CD4-positive, alpha-beta memory T cell (primary cell): Measurements from ENCODE around the gene ABCB9. TPM values are rescaled to one million over a fixed set of nuclear protein-coding genes. Genes with fewer than 3 reads are reported as not detected.

Experiments used
- CTCF ChIA-PET: fragments of 350-600 bp; sonication (Branson Sonifier 250); formaldehyde crosslinking; loops from one replicate; lab custom pipeline; 2021; ENCODE audit warnings: inconsistent platforms; ENCODE audit not compliant: partially characterized antibody; lab: Charles Lee
- POLR2A ChIA-PET: fragments of 350-600 bp; sonication (Branson Sonifier 250); formaldehyde crosslinking; loops from one replicate; lab custom pipeline; 2021; ENCODE audit not compliant: partially characterized antibody; lab: Charles Lee
- DNase-seq, 5 donors: peaks; one replicate each; pipeline versions ENCODE4 v3.0.0 to v3.0.0-alpha.2; 2020 to 2022; ENCODE audit warnings: mixed read lengths in 1 of 5
- H3K27ac ChIP-seq: one replicate; pipeline ENCODE4 v1.7.0; 2013; ENCODE audit warnings: low read depth, low read length
- H3K27me3 ChIP-seq: 2 replicates; pipeline ENCODE4 v1.7.0; 2013; ENCODE audit warnings: mild to moderate bottlenecking, low read length, moderate library complexity; ENCODE audit not compliant: insufficient read depth
- H3K36me3 ChIP-seq: 2 replicates; pipeline ENCODE4 v1.7.0; 2013; ENCODE audit warnings: mild to moderate bottlenecking, low read length, moderate library complexity; ENCODE audit not compliant: insufficient read depth
- H3K4me1 ChIP-seq: 2 replicates; pipeline ENCODE4 v1.7.0; 2013; ENCODE audit warnings: mild to moderate bottlenecking, low read length, moderate library complexity; ENCODE audit not compliant: insufficient read depth
- H3K4me3 ChIP-seq, 2 donors: one replicate each; pipeline ENCODE4 v1.7.0; 2013; ENCODE audit warnings: low read length in 2 of 2, mild to moderate bottlenecking in 1 of 2
- H3K9me3 ChIP-seq, 2 donors: one replicate each; pipeline ENCODE4 v1.7.0; 2013; ENCODE audit warnings: low read length in 2 of 2, control low read depth in 1 of 2; ENCODE audit not compliant: control insufficient read depth in 1 of 2
- H3K27ac Mint-ChIP-seq, 7 donors: one replicate each; pipeline ENCODE4 v1.8.0; 2020 to 2021; ENCODE audit warnings: mixed read lengths in 7 of 7, mild to moderate bottlenecking in 6 of 7, inconsistent platforms in 3 of 7, moderate library complexity in 3 of 7
- H3K27me3 Mint-ChIP-seq, 2 donors: one replicate each; pipeline ENCODE4 v1.8.0; 2020 to 2021; ENCODE audit warnings: mixed read lengths in 2 of 2
- H3K36me3 Mint-ChIP-seq, 2 donors: one replicate each; pipeline ENCODE4 v1.8.0; 2020 to 2021; ENCODE audit warnings: mixed read lengths in 2 of 2, inconsistent platforms in 1 of 2, mild to moderate bottlenecking in 1 of 2
- H3K4me1 Mint-ChIP-seq, 4 donors: one replicate each; pipeline ENCODE4 v1.8.0; 2020 to 2021; ENCODE audit warnings: mixed read lengths in 4 of 4, mild to moderate bottlenecking in 1 of 4
- H3K4me3 Mint-ChIP-seq, 8 donors: one replicate each; pipeline ENCODE4 v1.8.0; 2020 to 2021; ENCODE audit warnings: mixed read lengths in 8 of 8, mild to moderate bottlenecking in 7 of 8, moderate library complexity in 6 of 8, inconsistent platforms in 3 of 8
- H3K9me3 Mint-ChIP-seq, 8 donors: one replicate each; pipeline ENCODE4 v1.8.0; 2020 to 2021; ENCODE audit warnings: mixed read lengths in 8 of 8, mild to moderate bottlenecking in 5 of 8, inconsistent platforms in 3 of 8, moderate library complexity in 1 of 8
- intact Hi-C: fragments of 100-400 bp; cut with micrococcal nuclease; formaldehyde crosslinking; loops from one replicate; pipeline ENCODE4 v1.15.1; 2023
- polyA plus RNA-seq, 2 donors: library from polyadenylated mRNA; unstranded; fragments of 300-500 nt; fragmentation: Illumina TruSeq; gene quantifications; one replicate each; pipeline ENCODE4 v1.2.3, GENCODE V29; 2021
- total RNA-seq, 2 experiments: library from RNA; stranded (reverse); gene quantifications; one replicate each; pipeline ENCODE4 v1.2.3, GENCODE V29; 2021

Gene ABCB9
- total and polyA plus RNA-seq, 4 experiments from 2014 or later: 0.81 to 7.1 (median 3.8) TPM

DNA sequence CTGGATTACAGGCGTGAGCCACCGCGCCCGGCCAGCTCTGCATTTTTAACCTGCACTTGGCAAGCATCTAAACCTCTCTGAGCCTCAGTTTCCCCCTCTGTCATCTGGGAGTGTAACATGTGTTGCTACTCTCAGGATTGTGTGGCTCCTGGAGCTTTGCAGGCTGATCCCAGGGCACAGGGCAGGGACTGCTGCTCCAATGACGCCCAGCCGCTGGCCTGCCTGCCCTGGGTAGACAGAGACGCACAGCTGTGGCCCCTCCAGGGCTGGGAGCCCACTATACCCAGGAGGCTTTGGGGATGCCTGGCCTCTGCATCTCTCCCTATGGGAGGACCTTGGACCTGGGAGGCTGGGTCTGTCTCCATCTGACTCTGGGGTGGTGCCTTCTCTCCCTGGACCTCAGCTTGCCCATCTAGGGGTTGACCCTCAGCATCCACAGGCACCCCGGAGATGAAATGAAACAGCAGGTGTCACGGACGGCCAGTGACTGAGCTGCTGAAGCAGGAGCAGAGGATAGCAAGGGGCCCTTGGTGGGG, 27.9 kb upstream of the ABCB9 start:
- peak overlapping the region in 1 of 7 donors; percentile 23 for H3K27ac Mint-ChIP-seq
- CTCF ChIA-PET: no interaction called here
- no peak for DNase-seq

DNA sequence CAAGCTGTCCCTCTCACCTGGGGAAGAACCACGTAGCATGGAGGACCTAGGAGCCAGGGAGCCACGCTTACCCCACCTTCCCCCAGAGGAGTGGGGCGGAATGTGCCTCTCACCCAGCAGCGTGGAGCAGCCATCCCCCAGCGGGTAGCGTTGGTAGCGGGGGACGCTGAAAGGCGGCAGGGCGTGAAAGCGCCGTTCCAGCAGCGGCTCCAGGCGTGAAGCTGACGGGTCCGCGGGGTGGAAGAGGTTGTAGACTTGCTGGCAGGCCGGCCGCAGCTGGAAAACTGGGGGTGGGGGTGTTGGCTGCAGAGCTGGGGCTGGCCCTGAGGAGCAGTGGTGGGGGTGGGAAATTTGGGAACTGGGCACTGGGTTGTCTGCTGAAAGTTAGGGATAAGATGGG, 26.1 kb upstream of the ABCB9 start:
- H3K4me3 Mint-ChIP-seq: no peak overlapping the region
- intact Hi-C loops: no loop called here
- H3K36me3 ChIP-seq: no peaks in the 10 kb centered on the region
- H3K27me3 ChIP-seq: no peaks in the 10 kb centered on the region
- H3K4me3 ChIP-seq: no peak overlapping the region
- H3K27ac ChIP-seq: no peak overlapping the region
- no peaks in the 10 kb centered on the region for H3K27me3 Mint-ChIP-seq
- peaks cover 0 to 3% (median 0%) of the 10 kb centered on the region in 4 donors for H3K4me1 Mint-ChIP-seq
- H3K36me3 Mint-ChIP-seq: peaks cover 0 to 3% of the 10 kb centered on the region in 2 donors
- no peaks in the 10 kb centered on the region for H3K4me1 ChIP-seq
- no peak for DNase-seq
- CTCF ChIA-PET: no interaction called here
- no peaks in the 10 kb centered on the region for H3K9me3 ChIP-seq
- H3K27ac Mint-ChIP-seq: peak overlapping the region in 2 of 7 donors; percentile 62 to 74
- H3K9me3 Mint-ChIP-seq: no peaks in the 10 kb centered on the region
- POLR2A ChIA-PET: no interaction called here

More for the DNA sequence above, 27.9 kb upstream of the ABCB9 start:
- intact Hi-C loops: no loop called here
- peaks cover 0 to 3% (median 0%) of the 10 kb centered on the region in 4 donors for H3K4me1 Mint-ChIP-seq
- H3K9me3 Mint-ChIP-seq: no peaks in the 10 kb centered on the region
- no peaks in the 10 kb centered on the region for H3K27me3 Mint-ChIP-seq
- no peaks in the 10 kb centered on the region for H3K36me3 Mint-ChIP-seq
- Histone ChIP-seq H3K27ac (no peak overlapping the region), H3K9me3 (no peaks in the 10 kb centered on the region), H3K27me3 (no peaks in the 10 kb centered on the region), H3K4me3 (no peak overlapping the region), H3K4me1 (no peaks in the 10 kb centered on the region), H3K36me3 (no peaks in the 10 kb centered on the region)
- no peak overlapping the region for H3K4me3 Mint-ChIP-seq
- POLR2A ChIA-PET: no interaction called here

GRCh38 chr12:122991623-122992275, 25.5 kb upstream of the ABCB9 start:
- DNase-seq: no peak
- Mint-ChIP-seq H3K4me1 (peaks cover 0 to 3% (median 0%) of the 10 kb centered on the region in 4 donors), H3K27me3 (no peaks in the 10 kb centered on the region), H3K36me3 (peaks cover 0 to 5% of the 10 kb centered on the region in 2 donors), H3K4me3 (no peak overlapping the region), H3K9me3 (no peaks in the 10 kb centered on the region), H3K27ac (peak overlapping the region in 1 of 7 donors; percentile 53)
- no peaks in the 10 kb centered on the region for H3K4me1 ChIP-seq
- H3K36me3 ChIP-seq: no peaks in the 10 kb centered on the region
- POLR2A ChIA-PET: no interaction called here
- no peak overlapping the region for H3K27ac ChIP-seq
- H3K4me3 ChIP-seq: no peak overlapping the region
- H3K27me3 ChIP-seq: no peaks in the 10 kb centered on the region
- intact Hi-C loops: no loop called here
- H3K9me3 ChIP-seq: no peaks in the 10 kb centered on the region
- CTCF ChIA-PET: no interaction called here

GRCh38 chr12:122990961-122991622, 24.8 kb upstream of the ABCB9 start:
- Histone ChIP-seq H3K4me1 (no peaks in the 10 kb centered on the region), H3K36me3 (no peaks in the 10 kb centered on the region), H3K9me3 (no peaks in the 10 kb centered on the region), H3K27ac (no peak overlapping the region), H3K27me3 (no peaks in the 10 kb centered on the region), H3K4me3 (no peak overlapping the region)
- Mint-ChIP-seq H3K4me3 (no peak overlapping the region), H3K27ac (peak overlapping the region in 1 of 7 donors; percentile 53), H3K9me3 (no peaks in the 10 kb centered on the region), H3K36me3 (peaks cover 0 to 5% of the 10 kb centered on the region in 2 donors), H3K4me1 (peaks cover 0 to 3% (median 0%) of the 10 kb centered on the region in 4 donors), H3K27me3 (no peaks in the 10 kb centered on the region)
- ChIA-PET POLR2A (interaction anchor here (1.1 to 1.4 kb wide), 2 partner anchors 11 to 12 kb away, joined by 3 to 5 read pairs; partner anchors contain the start of gene ARL6IP4), CTCF (no interaction called here)
- intact Hi-C loops: no loop called here
- DNase-seq: no peak

DNA sequence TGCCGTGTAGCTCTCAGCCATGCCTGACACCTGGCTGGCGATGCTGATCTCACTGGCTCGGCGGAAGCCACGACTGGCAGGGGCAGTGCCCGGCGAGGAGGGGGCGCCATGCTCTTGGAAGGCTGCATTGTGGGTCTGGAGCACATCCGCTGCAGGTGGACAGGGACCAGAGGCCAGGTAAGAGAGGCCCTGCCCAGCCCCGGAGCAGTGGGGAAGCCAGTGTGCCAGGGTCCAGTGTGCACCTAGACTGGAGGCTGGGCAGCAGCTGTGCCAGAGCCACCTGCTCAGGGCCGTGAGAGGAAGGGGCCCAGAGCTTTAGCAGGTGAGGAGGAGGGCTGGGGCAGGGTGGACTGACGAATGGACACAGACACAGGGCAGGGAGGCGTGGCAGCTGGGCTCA, 24.3 kb upstream of the ABCB9 start:
- no peak for DNase-seq
- POLR2A ChIA-PET: interaction anchor here (1.1 to 1.4 kb wide), 2 partner anchors 11 to 12 kb away, joined by 3 to 5 read pairs; partner anchors contain the start of gene ARL6IP4

GRCh38 chr12:122989874-122990419, 23.7 kb upstream of the ABCB9 start:
- Mint-ChIP-seq H3K27ac (no peak overlapping the region), H3K4me1 (peaks cover 0 to 4% (median 1%) of the 10 kb centered on the region in 4 donors), H3K27me3 (no peaks in the 10 kb centered on the region), H3K4me3 (no peak overlapping the region), H3K36me3 (peaks cover 0 to 6% of the 10 kb centered on the region in 2 donors), H3K9me3 (peaks cover 0 to 2% (median 0%) of the 10 kb centered on the region in 8 donors)
- intact Hi-C loops: no loop called here
- Histone ChIP-seq H3K27me3 (no peaks in the 10 kb centered on the region), H3K27ac (no peak overlapping the region), H3K4me3 (no peak overlapping the region), H3K9me3 (no peaks in the 10 kb centered on the region), H3K4me1 (no peaks in the 10 kb centered on the region), H3K36me3 (no peaks in the 10 kb centered on the region)
- POLR2A ChIA-PET: interaction anchor here (1.0 to 1.4 kb wide), 3 partner anchors 10 to 16 kb away, joined by 3 to 5 read pairs (median 4); partner anchors contain the start of gene ARL6IP4
- CTCF ChIA-PET: interaction anchor here (1.3 kb wide), 1 partner anchor 36 kb away, joined by 3 read pairs; no protein-coding TSS in a partner anchor
- DNase-seq: no peak

More for the DNA sequence above, 24.3 kb upstream of the ABCB9 start:
- intact Hi-C loops: no loop called here
- Histone ChIP-seq H3K4me3 (no peak overlapping the region), H3K27me3 (no peaks in the 10 kb centered on the region), H3K36me3 (no peaks in the 10 kb centered on the region), H3K27ac (no peak overlapping the region), H3K4me1 (no peaks in the 10 kb centered on the region), H3K9me3 (no peaks in the 10 kb centered on the region)
- H3K4me1 Mint-ChIP-seq: peaks cover 0 to 3% (median 0%) of the 10 kb centered on the region in 4 donors
- H3K36me3 Mint-ChIP-seq: peaks cover 0 to 5% of the 10 kb centered on the region in 2 donors
- no peaks in the 10 kb centered on the region for H3K27me3 Mint-ChIP-seq
- CTCF ChIA-PET: interaction anchor here (1.3 kb wide), 1 partner anchor 37 kb away, joined by 3 read pairs; no protein-coding TSS in a partner anchor
- H3K9me3 Mint-ChIP-seq: no peaks in the 10 kb centered on the region
- H3K4me3 Mint-ChIP-seq: no peak overlapping the region
- H3K27ac Mint-ChIP-seq: no peak overlapping the region
